ENCODE data around the gene KLF15.

KLF15 gene

DNA sequence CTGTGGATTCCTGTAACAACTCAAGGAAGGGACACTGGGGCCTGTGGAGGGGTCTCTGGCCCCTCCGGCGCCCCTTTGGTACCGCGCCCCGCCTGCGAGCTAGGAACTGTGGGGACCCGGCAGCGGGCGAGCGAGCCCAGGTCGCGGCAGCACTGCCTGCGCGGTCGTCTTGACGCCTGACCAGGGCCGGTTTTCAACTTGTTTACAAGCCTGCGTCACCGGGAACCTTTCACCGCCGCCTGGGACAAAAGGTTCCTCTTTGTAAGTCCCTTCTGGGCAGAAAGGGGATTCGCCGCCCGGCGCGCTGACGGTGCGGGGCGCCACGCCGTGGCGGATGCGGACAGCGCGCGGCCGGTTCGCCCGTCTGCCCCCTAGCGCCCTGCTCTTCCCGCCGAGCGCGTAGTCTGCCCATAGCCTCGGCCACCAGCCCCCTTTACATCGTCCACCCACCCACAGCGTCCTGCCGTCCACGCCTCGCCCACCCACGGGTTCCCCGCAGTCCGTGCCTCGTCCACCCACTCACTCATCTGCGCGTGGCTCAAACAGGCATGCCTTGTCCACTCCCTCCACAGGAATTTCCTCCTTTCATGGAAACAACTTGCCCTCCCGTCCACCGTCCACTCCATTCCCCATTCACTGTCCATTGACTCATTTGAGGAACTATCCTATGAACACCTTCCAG lies 32.0 kb upstream of the KLF15 start:
- peak; percentile 28 for DNase-seq

DNA sequence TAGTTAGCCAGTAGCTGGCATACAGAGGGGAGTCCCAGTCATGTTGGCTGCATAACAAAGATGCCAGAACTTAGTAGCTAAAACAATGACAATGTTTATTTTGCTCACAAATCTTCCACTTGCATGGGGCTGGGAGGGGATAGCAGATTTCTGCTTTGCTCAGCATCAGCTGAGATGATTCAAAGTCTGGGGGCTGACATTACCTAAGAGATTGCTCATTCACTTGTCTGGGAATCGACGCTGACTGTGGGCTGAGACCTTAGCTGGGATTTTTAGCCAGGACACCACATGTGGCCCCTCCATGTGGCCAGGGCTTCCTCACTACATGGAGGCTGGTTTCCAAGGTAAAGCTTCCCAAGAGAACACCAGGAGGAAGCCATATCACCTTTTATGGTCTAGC lies 24.8 kb upstream of the KLF15 start:
- DNase-seq = no peak

GRCh38 chr3:126380011-126380768 lies 23.0 kb upstream of the KLF15 start:
- DNase-seq = no peak

GRCh38 chr3:126378341-126378751 lies 21.1 kb upstream of the KLF15 start:
- DNase-seq = no peak

DNA sequence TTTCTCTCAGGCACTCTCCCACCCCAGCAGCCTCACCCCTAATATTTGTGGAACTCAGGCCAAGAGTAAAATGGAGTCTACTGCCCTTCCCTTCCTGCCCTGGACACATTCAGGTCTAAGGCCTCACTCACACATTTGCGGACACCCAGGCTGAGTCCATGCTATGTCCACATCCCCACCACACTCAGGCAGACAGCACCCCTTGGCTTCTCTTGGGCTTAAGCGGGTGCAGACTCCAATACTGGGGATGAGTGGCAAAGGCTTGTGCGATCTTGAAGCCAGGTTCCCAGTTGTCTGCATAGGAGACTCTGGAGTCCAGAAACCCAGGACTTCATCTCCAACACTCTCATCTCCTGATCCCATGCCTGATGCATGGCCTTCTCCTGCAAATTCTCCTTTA lies 20.0 kb upstream of the KLF15 start:
- DNase-seq = no peak

DNA sequence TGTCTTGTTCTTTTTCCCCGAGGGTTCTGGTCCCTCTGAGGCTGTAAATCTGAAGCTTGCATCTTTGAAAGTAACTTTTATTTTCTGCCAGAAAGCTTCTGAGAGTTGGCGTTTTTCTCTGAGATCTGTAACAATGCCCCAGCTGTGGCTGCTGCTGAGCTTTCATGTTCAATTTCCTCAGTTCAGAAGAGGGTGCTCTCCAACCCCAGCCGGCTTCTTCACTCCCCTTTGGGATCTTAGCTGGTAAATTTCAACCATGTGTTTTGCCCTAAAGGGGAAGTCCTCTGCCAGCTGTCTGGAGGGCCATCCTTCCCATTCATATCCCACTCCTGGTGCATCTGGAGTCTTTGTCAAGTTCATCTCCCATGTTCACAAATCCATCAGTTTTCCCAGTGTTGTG lies 19.2 kb upstream of the KLF15 start:
- DNase-seq = no peak

- DNase-seq = no peak
Measured at GRCh38 chr3:126375835-126376331, 18.7 kb upstream of the KLF15 start.

DNA sequence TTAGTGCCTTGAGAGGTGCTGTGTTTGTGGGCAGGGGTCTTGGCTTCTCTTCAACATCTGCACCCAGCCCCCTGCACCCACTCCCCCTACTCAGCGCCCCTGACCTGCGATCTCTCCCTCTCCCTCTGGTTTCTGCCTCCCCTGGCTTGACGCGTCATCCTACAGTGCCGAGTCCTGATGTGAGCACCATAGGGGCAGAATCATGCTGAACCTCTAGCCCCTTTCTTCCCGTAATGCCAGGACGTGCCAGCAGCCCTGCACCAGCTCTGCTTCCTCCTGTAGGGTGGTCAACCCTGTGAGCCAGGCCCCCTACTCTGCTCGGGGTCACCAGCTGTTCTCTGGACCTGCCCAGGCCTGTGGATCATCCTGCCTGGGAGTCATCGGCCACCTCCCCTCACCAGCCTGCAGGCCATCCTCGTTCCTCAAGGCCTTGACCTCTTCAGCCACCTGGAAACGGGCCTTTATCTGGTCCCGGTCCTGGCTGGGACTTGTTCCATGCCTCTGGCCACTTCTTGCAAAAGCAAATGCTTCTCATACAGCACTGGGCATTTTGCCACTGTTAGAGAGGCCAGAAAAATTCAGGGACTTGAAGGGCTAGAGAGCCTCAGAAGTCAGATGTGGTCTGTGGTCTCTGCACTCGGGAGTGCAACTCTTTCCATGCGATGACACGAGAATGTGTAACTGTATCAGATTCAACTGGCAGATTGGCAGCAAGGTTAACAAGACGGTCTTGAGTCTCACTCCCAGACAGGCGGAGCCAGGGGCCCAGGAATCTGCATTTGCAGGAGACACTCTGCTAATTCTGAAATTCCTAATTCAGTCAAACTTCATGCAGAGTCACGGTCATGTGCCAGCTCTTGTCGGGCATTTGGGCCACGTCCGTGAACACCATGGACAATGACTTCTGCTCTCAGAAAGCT lies 16.7 kb upstream of the KLF15 start:
- DNase-seq = no peak

GRCh38 chr3:126373146-126373613 lies 16.0 kb upstream of the KLF15 start:
- no peak for DNase-seq

GRCh38 chr3:126372413-126373145 lies 15.4 kb upstream of the KLF15 start:
- DNase-seq = no peak

DNA sequence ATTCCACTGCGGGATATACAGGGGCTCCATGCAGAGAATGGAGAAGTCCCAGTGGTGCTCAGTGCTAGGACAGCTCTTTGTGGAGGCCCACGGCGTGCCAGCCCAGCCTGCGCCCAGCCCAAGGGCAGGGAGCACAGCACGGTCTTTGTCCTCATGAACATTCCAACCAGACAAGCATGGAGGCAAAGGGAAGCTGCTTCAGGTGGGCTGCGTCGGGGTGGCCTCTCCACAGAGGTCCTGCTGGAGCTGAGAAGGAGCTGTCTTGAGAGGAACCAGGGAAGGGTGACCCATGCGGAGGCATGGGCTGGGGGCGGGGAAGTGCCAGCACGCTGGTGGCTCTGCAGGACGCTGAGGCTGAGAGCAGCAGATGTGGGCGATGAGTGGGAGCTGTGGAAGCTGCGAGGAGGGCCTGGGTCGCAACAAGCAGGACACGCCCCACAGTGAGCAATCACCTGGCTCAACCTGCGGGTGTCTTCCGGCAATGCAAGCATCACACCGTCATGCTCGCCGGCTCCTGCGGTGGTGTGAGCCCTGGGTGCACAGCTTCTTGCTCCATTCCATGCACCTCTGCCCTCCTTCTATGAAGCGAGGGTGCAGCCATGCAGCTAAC lies 14.0 kb upstream of the KLF15 start:
- DNase-seq = no peak

- DNase-seq = no peak
Measured at GRCh38 chr3:126370606-126371005, 13.4 kb upstream of the KLF15 start.

DNA sequence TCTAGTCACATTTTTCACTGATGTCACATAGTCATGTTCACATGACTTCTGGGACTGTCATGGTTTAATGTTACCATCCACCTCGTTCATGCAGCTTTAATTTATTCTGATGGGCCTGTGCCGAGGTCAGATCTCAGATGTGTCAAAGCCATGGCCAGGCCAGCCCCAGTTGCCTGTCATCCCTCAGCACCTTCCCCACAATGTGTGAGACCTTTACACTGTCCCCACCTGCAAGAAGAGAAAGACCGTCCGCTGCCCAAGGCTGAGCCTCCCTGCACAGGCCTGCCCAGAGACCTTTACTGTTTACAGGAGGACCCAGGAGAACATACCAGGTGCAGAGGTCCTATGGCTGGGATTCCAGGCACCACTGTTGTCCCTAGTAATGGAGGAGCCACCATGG lies 12.8 kb upstream of the KLF15 start:
- no peak for DNase-seq

- DNase-seq = no peak
Measured at GRCh38 chr3:126369490-126369889, 12.3 kb upstream of the KLF15 start.

DNA sequence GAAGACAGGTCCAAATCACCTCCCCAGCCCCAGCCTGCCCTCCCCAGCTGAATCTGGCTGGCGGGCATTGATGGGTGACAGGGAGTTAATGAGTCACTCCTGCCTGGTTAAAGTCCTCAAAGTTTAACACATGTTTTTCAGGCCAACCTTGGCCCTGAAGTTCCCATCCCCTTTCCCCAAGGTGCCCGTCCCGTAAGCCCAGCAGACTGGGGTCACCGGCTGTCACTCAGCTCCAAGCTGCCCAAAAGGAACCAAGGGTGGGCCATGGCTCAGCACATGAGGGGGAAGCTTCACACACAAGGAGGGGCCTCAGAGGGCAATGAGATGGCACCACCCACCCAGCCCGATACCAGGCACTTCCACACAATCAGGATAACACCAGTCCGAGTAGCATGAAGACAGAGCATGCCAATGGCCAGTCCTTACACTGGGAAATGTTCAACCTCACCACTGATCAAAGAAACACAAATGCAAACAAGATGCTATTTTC lies 10.2 kb upstream of the KLF15 start:
- no peak for DNase-seq

DNA sequence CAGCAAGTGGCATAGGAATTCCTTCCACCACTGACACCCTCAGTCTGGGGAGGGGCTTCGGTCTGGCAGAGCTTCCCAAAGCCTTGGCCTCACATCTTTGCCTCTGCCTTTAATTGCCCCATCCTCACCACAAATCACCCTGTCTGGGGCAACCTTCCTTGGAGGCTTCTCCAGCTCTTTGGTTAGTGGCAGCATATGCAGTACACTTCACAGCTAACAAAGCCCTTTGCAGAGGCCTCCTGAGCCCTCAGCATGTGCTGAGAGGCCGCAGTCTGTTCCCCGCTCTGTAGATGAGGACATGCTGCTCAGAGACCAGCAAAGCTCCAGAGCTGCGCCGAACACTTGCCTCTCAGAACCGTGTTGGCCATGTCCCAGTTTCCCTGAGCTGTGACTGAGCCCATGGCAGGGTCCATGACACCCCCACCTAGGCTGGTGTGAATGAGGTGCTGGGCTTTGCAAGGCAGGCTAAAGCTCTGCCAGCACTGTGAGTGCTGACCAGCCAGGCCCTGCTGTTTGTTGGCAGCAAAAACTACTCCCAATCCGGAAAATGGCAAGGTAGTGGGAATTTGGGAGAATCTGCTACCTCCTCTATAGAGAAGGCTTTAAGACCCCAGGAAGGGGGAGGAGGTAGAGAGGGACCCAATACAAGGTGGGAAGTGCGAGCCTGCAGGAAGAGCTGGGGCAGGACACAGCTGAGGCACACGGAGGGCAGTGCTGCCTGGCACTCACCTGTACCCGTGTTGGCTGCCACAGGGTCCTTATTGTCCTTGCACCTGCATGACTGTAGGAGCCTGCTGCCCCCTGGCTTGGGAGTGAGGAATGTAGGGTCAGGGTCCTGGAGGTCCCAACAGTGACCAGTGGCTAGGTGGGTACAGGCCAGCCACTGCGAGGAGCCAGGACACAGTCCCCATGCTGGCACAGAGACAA lies 8.4 kb upstream of the KLF15 start:
- no peak for DNase-seq

GRCh38 chr3:126364731-126365301 lies 7.6 kb upstream of the KLF15 start:
- DNase-seq = no peak

- DNase-seq = no peak
Measured at GRCh38 chr3:126364130-126364695, 7.0 kb upstream of the KLF15 start.

- DNase-seq = no peak
Measured at GRCh38 chr3:126361211-126361610, 4.0 kb upstream of the KLF15 start.

GRCh38 chr3:126360714-126361060 lies 3.5 kb upstream of the KLF15 start:
- DNase-seq = no peak
